GM19324 (cell line): ENCODE results near the gene ATPAF1.

Source experiments
- ATAC-seq: cut with Tn5 transposase; IDR thresholded peaks from one replicate; pipeline ENCODE4 v1.9.1; 2021; ENCODE audit warnings: mild to moderate bottlenecking, moderate library complexity; ENCODE audit not compliant: unreplicated experiment, low FRiP score

ATPAF1 gene

GRCh38 chr1:46617108-46617800 lies 50.9 kb downstream of the ATPAF1 start:
- no peak for ATAC-seq

- peak; percentile 82 for ATAC-seq
Measured at GRCh38 chr1:46616277-46617107, 51.7 kb downstream of the ATPAF1 start, which contains the start of gene MOB3C. Gene MOB3C, minus strand, starts transcription at chr1:46616811. Its CDS starts 3,490 bp downstream, at chr1:46613321.

DNA sequence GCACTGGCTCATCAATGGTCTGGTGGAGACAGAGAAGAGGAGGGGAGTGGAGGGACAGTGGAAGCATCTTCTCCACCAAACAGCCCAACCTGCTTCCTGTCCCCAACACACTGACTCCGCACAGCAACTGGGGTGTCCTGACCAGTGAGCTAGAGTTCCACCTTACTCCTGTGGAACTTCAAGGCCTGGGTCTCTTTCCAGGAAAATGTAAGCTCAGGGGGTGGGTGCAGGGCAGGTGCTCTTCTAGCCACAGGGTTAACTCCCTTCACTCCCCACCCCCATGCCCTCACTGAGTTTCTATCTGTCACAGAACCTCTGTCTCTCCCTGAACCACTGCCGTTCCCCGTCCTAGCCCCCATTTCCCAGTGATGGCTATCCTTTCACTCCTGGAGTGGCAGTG lies 52.4 kb downstream of the ATPAF1 start:
- ATAC-seq: no peak

DNA sequence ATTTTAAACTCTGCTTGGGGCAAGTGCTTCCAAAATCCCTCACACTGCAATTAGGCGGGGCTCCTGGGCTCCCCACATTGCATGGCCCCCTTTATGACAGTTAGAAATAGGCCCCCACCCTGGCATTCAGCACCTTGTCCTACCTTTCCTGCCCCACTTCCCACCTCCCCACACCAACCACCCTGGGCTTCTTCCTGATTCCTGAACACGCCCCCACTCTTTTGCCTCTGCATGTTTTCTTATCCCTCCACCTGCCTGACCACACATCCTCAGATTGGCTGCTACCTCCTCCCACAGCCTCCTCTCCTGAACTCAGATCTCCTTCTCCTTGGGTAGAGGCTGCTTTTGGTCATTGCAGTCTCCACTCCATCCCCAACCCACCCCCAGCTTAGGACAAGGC lies 53.1 kb downstream of the ATPAF1 start:
- ATAC-seq: no peak

GRCh38 chr1:46614604-46614984 lies 53.6 kb downstream of the ATPAF1 start:
- ATAC-seq: no peak

DNA sequence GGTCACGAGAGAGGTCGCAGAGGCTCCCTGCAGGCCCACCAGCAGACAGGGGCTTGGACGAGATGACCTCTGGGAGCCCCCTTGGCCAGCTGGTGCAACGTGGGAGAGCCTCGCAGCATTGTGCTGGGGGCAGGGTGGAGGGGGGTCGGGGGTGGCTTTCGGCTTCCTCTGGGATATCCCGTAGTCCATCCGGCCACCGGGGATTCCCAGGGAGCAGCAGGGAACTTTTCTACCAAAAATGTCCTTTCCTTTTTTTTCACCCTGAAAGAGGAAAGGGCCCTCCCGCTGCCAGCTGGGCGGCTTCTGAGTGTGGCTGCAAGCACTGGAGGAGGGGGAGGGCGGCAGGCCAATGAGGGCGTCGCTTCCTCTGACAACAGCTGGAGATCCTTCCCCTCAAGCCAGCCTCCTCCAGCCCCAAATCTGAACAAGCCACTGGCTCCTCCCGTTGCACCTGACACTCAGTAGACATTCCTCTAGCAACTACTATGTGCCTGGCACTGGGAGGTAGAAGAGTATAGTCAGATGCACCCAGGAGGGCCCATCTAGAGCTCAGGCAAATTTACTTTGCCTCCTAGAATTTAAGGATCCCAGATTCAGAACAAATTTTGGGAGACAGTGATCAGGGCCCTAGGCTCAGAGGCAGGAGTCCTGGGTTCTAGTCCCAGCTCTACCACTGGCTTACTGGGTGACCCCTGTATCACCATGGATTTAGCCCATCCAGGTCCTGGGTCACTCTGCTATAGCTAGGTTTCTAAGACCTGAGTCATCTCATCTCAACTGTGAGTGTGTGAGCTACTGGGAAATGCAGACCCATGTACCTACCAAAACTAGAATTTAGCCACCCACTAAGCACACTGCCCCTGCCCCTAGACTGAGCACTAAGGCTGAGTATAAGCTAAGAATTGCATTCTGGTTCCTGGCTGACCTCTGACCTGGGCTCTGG lies 54.2 kb downstream of the ATPAF1 start:
- ATAC-seq: no peak

DNA sequence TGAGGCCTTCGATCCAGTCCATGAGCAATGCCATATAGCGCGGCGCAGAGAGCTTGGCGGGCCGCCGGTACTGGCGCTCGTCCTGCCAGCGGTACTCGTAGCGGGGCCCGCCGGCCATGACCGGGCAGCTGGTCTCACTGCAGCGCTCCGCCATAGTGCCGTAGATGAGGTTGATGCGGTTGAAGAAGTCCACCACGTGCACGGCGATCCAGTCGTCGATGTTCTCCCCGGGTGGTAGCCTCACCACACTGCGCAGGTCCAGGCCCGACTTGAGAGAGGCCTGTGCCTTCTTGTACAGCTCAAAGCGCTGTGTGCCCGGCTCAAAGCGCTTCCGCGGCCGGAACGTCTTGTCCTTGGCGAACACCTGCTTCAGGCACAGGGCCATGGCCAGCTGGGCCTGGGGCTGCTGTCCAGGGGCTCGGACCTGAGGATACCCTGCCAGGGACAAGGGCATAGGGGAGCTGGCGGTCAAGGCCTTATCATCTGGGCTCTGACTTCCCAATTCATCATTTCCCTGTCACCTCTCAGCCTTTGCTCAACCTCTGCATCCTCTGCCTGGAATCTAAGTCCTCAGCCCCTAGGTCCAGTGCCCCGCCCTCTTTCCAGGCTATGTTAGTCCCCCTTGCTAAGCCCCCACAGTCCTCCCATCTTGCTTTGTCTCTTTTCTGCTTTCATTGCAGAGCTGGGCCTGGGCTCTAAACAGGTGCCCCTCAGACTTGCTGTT lies 55.1 kb downstream of the ATPAF1 start:
- no peak for ATAC-seq

- no peak for ATAC-seq
Measured at GRCh38 chr1:46611691-46612221, 56.4 kb downstream of the ATPAF1 start.

DNA sequence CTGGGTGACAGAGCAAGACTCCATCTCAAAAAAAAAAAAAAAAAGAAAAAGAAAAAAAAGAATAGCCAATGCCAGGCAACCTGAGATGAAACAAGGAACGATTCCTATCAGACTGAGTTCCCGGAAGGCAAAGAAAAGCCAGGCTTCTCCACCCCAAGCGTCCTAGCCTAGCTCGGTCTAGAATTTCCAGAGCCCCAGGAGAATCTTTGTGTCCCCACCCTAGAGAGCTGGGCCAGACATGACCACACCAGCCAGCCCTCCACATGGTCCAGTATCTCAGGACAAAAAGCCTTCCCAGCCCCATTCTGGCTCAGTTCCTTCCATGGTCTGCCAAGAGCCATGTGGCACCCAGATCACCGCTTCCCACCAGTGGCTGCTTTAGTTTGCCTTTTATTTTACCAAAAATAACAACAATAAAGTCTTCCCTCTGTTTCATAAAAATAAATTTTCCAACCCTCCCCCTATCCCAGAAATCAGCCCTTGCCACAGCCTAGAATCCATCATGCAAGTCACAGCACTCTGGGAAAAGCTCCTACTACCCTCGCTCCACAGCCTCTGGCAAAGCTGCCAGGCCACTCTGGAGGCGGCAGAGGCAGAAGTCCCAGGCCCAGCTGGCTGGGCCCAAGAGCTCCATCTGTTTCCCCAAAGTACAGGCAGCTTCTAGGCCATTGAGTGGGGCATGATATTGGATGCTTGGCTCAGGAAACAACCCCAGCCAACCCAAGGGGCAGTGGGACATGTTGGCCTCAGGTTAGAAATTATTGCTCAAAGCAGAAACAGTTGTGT lies 60.6 kb downstream of the ATPAF1 start:
- no peak for ATAC-seq

- no peak for ATAC-seq
Measured at GRCh38 chr1:46606255-46606965, 61.8 kb downstream of the ATPAF1 start.

- ATAC-seq: no peak
Measured at GRCh38 chr1:46605232-46605631, 62.9 kb downstream of the ATPAF1 start.

- peak; percentile 92 for ATAC-seq
Measured at GRCh38 chr1:46603858-46604549, 64.2 kb downstream of the ATPAF1 start, which contains the start of gene MKNK1. Gene MKNK1, minus strand, starts transcription at chr1:46604268. Its CDS starts 20,941 bp downstream, at chr1:46583327.

DNA sequence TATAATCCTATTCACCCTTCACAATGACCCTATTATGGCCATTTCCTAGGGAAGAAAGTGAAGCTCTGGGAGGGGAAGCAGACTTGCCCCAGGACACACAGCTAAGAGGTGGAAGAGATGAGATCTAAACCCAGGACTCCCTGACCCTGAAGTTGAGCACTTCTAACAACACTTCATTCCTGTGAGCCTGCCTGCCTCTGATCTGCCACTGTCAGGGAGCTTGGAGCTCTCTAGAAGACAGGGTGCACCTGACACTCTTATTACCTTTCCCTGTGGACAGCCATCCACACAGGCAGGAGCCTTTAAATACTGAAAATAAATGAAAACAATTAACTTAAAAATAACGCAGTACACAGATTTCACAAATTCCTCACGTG lies 64.7 kb downstream of the ATPAF1 start:
- ATAC-seq: no peak

- ATAC-seq: no peak
Measured at GRCh38 chr1:46601257-46602007, 66.7 kb downstream of the ATPAF1 start.

DNA sequence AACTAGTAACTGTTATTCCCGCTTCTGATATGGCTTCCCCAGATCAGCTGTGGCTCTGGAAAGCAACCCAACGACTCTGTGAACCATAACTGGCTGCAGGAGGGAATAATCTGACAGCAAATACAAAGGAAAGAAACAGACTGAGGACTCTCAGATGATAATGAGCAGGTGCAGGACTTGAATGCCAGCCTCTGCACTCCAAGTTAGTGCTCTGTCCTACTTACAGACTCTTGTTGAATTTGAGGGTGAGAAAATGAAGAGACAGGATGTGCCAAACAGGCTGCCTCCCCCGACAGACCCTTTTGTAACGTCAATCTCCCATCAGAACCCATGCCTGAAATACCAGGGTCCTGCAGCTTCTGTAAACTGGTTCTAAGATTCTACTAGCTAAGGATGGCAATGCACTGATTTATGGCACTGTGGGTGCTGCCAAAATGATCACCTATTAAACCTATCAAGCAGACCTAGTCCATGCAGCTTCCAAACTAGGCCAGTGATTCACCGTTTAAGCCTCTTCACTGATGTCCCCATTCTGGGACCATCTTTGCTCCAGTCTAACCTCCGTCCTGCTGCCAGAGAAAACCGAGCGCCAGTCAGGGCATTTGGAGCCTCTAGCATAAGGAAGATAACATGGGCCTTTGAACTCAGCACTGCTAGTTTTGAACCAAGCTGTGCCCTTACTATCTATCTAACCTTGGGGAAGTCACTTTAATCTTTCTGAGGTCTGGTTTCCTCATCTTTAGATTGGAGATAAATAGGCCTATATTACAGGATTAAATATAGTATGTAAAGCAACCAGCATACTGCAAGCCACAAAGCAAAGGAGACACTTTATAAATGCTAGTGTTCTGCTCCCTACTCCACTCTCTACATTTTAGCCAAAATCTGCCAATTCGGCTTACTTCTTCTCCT lies 68.8 kb downstream of the ATPAF1 start:
- ATAC-seq: no peak

GRCh38 chr1:46596846-46597245 lies 71.3 kb downstream of the ATPAF1 start:
- no peak for ATAC-seq
